ENCODE measurements around the gene CIDEA.

CIDEA gene

DNA sequence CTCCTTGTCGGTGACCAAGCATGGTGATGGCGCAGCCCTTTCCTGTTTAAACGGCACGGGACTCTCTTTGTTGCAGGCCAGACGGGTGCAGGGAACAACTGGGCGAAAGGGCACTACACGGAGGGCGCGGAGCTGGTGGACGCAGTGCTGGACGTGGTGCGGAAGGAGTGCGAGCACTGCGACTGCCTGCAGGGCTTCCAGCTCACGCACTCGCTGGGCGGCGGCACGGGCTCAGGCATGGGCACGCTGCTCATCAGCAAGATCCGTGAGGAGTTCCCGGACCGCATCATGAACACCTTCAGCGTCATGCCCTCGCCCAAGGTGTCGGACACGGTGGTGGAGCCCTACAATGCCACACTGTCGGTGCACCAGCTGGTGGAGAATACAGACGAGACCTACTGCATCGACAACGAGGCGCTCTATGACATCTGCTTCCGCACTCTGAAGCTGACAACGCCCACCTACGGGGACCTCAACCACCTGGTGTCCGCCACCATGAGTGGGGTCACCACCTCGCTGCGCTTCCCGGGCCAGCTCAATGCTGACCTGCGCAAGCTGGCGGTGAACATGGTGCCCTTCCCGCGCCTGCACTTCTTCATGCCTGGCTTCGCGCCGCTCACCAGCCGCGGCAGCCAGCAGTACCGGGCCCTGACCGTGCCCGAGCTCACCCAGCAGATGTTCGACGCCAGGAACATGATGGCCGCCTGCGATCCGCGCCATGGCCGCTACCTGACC is 71.0 kb downstream of the CIDEA start:
- DNase-seq: no peak

DNA sequence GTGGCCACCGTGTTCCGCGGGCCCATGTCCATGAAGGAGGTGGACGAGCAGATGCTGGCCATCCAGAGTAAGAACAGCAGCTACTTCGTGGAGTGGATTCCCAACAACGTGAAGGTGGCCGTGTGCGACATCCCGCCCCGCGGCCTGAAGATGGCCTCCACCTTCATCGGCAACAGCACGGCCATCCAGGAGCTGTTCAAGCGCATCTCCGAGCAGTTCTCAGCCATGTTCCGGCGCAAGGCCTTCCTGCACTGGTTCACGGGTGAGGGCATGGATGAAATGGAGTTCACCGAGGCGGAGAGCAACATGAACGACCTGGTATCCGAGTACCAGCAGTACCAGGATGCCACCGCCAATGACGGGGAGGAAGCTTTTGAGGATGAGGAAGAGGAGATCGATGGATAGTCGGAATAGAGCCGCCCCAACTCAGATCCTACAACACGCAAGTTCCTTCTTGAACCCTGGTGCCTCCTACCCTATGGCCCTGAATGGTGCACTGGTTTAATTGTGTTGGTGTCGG is 71.6 kb downstream of the CIDEA start:
- DNase-seq: no peak

DNA sequence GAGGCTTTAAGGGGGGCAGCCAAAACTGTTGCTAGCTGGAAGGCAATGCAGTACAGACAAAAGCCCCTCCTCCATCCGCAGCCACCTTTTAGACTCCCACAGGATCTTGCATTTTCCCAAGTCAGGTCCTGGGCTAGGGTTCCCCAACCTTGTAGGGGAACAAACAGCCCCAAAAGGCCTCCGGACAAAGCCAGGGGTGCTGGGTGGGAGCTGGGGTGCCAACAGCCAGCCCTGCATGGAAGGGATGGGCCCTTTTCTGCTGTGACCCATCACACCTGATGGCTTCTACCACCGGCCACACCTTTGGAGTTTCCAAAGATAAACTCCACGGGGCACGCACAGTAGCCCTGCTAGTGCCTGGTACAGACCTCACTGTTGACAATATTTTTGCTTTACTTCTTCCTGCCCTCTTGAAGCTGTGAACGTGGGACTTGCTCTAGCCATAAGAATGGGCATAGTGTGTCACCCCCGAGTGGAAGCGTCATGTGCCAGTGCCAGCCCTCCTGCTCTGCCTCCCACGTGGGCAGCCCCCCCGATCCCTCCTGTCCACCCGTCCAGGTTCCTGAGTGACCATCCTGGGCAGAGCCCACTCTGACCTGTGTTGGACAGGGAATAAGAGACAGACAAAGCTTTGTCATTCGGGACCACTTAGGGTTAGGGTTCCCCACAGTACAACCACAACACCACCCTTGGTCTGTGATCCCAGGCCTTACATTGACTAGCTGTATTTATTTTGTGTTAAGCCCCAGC is 72.7 kb downstream of the CIDEA start:
- DNase-seq: no peak

Measured in NCI-H1105 treated with DMSO at 0.1 percent for 48 hours (cell line).